HCT116 (cell line): ENCODE measurements around the gene SVIL. TPM values are rescaled to one million over a fixed set of nuclear protein-coding genes. Genes with fewer than 3 reads are reported as not detected.

Experiments used
- ATAC-seq: fragments of 200-7000 bp; cut with Tn5 transposase; 2 replicates; pipeline ENCODE4 v1.9.1; 2020; ENCODE audit warnings: mild to moderate bottlenecking, moderate library complexity
- BruUV-seq: library from RNA; stranded (reverse); fragments of 400-500 nt; replicated peaks from 2 replicates; lab custom pipeline; 2021; lab: Mats Ljungman, UMichigan
- CTCF ChIA-PET: fragments of 300-600 bp; sonication (Branson Sonifier 250); formaldehyde crosslinking; loops from one replicate; lab custom pipeline; 2021; ENCODE audit warnings: antibody characterized with exemption; lab: Charles Lee
- POLR2A ChIA-PET: fragments of 300-600, 350-600 bp; sonication (Branson Sonifier 250); formaldehyde crosslinking; loops from one replicate; lab custom pipeline; 2021; ENCODE audit warnings: antibody characterized with exemption; lab: Charles Lee
- RAD21 ChIA-PET, 2 experiments: fragments of 300-600 bp; sonication (Branson Sonifier 250); formaldehyde crosslinking; loops; one replicate each; lab custom pipeline; 2023; ENCODE audit warnings: low total read pairs in 2 of 2; ENCODE audit not compliant: uncharacterized antibody in 2 of 2, unreplicated experiment in 2 of 2, low non-redundant PET in 1 of 2; lab: Charles Lee
- DNase-seq: peaks from one replicate; pipeline ENCODE4 v3.0.0-alpha.2; 2010; ENCODE audit warnings: low read depth, low spot score
- H2AFZ ChIP-seq: fragments of 200-600 bp; shearing (Covaris generic), sonication (generic); 2 replicates; pipeline ENCODE4 v1.6.1; 2017; ENCODE audit warnings: low read depth, mixed run types, mixed read lengths, antibody characterized with exemption, low read length; ENCODE audit not compliant: poor library complexity, severe bottlenecking
- H3K27ac ChIP-seq: 2 replicates; pipeline ENCODE4 v1.5.1; 2012; ENCODE audit warnings: low read depth, low read length
- H3K27me3 ChIP-seq: fragments of 200-600 bp; sonication (generic); 2 replicates; pipeline ENCODE4 v1.6.1; 2016; ENCODE audit warnings: mixed run types, low read length, mixed read lengths; ENCODE audit not compliant: insufficient read depth
- H3K36me3 ChIP-seq, 2 experiments: fragments of 200-500 bp in 1 of 2; fragments of 200-600 bp in 1 of 2; sonication (Bioruptor generic) in 1 of 2; sonication (generic) in 1 of 2; 2 replicates each; pipeline versions ENCODE4 v1.5.1 to v1.6.1; 2014 to 2016; ENCODE audit warnings: low read length in 2 of 2, inconsistent platforms in 1 of 2, mixed read lengths in 1 of 2, mixed run types in 1 of 2; ENCODE audit not compliant: insufficient read depth in 2 of 2, control insufficient read depth in 1 of 2
- H3K4me1 ChIP-seq, 2 experiments: fragments of 200-600 bp in 1 of 2; sonication (generic) in 1 of 2; 2 replicates each; pipeline versions ENCODE4 v1.5.1 to v1.6.1; 2012 to 2017; ENCODE audit warnings: low read length in 2 of 2, inconsistent platforms in 1 of 2, mild to moderate bottlenecking in 1 of 2, mixed read lengths in 1 of 2, mixed run types in 1 of 2, moderate library complexity in 1 of 2; ENCODE audit not compliant: insufficient read depth in 2 of 2, control insufficient read depth in 1 of 2
- H3K4me2 ChIP-seq: fragments of 200-600 bp; sonication (generic); 2 replicates; pipeline ENCODE4 v1.6.1; 2017; ENCODE audit warnings: mixed run types, low read length, mixed read lengths
- H3K4me3 ChIP-seq, 2 experiments: fragments of 200-600 bp in 1 of 2; sonication (generic) in 1 of 2; replicated peaks in 1 of 2; 2 replicates each; pipeline ENCODE4 v1.5.1; 2011 to 2016; ENCODE audit warnings: low read length in 2 of 2, control low read depth in 1 of 2, low read depth in 1 of 2, mild to moderate bottlenecking in 1 of 2, mixed read lengths in 1 of 2, mixed run types in 1 of 2
- H3K79me2 ChIP-seq: fragments of 200-600 bp; sonication (generic); 2 replicates; pipeline ENCODE4 v1.6.1; 2017; ENCODE audit warnings: mild to moderate bottlenecking, mixed run types, low read length, moderate library complexity, mixed read lengths; ENCODE audit not compliant: insufficient read depth
- H3K9ac ChIP-seq: fragments of 200-600 bp; sonication (generic); 2 replicates; pipeline ENCODE4 v1.6.1; 2016; ENCODE audit warnings: low read length, mixed read lengths
- H3K9me2 ChIP-seq: fragments of 200-600 bp; sonication (generic), shearing (Covaris generic); 2 replicates; pipeline ENCODE4 v1.6.1; 2017; ENCODE audit warnings: mixed run types, mild to moderate bottlenecking, moderate library complexity; ENCODE audit not compliant: insufficient read depth
- H3K9me3 ChIP-seq, 2 experiments: fragments of 200-500 bp in 1 of 2; fragments of 200-600 bp in 1 of 2; sonication (Bioruptor generic) in 1 of 2; sonication (generic) in 1 of 2; 2 replicates each; pipeline ENCODE4 v1.6.1; 2014 to 2017; ENCODE audit warnings: low read length in 2 of 2, mixed read lengths in 2 of 2, inconsistent platforms in 1 of 2, low read depth in 1 of 2, mild to moderate bottlenecking in 1 of 2, mixed run types in 1 of 2, moderate library complexity in 1 of 2; ENCODE audit not compliant: control insufficient read depth in 1 of 2, insufficient read depth in 1 of 2
- H4K20me1 ChIP-seq: fragments of 200-600 bp; sonication (generic), shearing (Covaris generic); 2 replicates; pipeline ENCODE4 v1.6.1; 2017; ENCODE audit warnings: mixed run types, mild to moderate bottlenecking, moderate library complexity; ENCODE audit not compliant: insufficient read depth
- CBX3 ChIP-seq: IDR thresholded peaks from 2 replicates; pipeline ENCODE4 v1.6.1; 2012; ENCODE audit warnings: low read depth
- CEBPB ChIP-seq: IDR thresholded peaks from 2 replicates; pipeline ENCODE4 v1.6.1; 2012; ENCODE audit warnings: low read depth
- RAD21 ChIP-seq: IDR thresholded peaks from 2 replicates; pipeline ENCODE4 v1.6.1; 2012; ENCODE audit warnings: low read depth, mild to moderate bottlenecking
- ZNF274 ChIP-seq: fragments of 200-500 bp; sonication (Bioruptor generic); IDR thresholded peaks from 2 replicates; pipeline ENCODE4 v1.6.1; 2014; ENCODE audit warnings: mild to moderate bottlenecking, low read depth, low read length, inconsistent platforms
- intact Hi-C: fragments of 100-400 bp; cut with micrococcal nuclease; formaldehyde crosslinking; loops from 2 replicates; pipeline ENCODE4 v1.10.0; 2022
- total RNA-seq: library from RNA; stranded (reverse); gene quantifications from one replicate; pipeline ENCODE4 v1.2.1, GENCODE V29; 2021; ENCODE audit not compliant: unreplicated experiment
- TF ChIP-seq, protein P1 (sequence below): IDR thresholded peaks from 2 replicates; pipeline ENCODE4 v1.6.1; 2012
- TF ChIP-seq, protein P2 (sequence below), 3 experiments: fragments of 200-600 bp in 1 of 3; sonication (generic) in 1 of 3; IDR thresholded peaks in 2 of 3; conservative IDR thresholded peaks in 1 of 3; 2 replicates each; pipeline ENCODE4 v1.5.1; 2012 to 2017; ENCODE audit warnings: low read depth in 2 of 3, low read length in 2 of 3, antibody characterized with exemption in 1 of 3, borderline replicate concordance in 1 of 3, control low read depth in 1 of 3, mild to moderate bottlenecking in 1 of 3, mixed read lengths in 1 of 3, mixed run types in 1 of 3, moderate library complexity in 1 of 3; ENCODE audit not compliant: insufficient read depth in 1 of 3

SVIL gene
- total RNA-seq, 1 experiment from 2014 or later = 27.0 TPM

DNA sequence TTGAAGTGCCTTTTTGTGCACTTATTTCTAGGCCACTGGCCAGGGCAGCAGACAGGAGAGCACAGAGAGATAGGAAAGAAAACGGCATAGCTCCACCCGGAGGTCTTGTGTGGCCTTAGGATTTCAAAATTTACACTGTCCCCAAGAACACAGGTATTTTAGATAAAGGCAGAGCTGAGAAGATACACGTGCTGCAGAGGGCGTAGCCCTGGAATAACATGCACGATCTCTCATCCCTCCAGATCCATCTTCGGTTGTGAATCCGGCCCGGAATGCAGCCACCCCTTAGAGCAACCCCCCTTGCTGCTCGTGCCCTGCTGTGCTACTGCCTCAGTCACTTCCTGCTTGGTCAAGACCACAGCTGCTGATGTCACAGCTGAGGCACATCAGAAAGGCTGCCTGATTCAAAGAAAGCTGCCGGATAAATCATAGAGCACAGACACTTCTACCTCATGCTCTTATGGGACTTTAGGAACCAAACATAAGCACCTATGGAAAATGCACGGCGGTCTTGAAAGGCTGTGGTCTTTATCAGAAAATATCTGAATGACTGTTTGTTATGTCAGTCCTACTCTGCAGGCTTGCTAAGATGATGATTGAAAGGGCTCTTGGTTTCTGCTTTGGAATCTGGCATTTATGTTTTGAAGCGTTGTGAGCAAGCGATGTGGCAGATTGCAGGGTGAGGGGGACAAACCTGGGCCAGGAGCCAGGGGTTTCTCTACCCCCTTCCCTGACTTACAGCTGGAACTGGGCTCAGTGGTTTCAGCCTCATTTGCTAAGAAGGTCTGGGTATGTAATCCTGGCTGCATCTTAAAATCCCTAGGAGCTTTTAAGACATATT lies 152.0 kb downstream of the SVIL start:
- Histone ChIP-seq H3K4me2 (no peak overlapping the region), H3K27ac (no peak overlapping the region), H3K36me3 (peaks cover 0 to 9% of the 10 kb centered on the region in 2 experiments; a peak in 3 of 4 replicates), H3K4me1 (no peaks in the 10 kb centered on the region), H3K9me2 (no peaks in the 10 kb centered on the region), H2AFZ (no peak overlapping the region), H3K9ac (no peak overlapping the region), H3K9me3 (no peaks in the 10 kb centered on the region), H3K27me3 (no peaks in the 10 kb centered on the region), H4K20me1 (no peaks in the 10 kb centered on the region), H3K4me3 (no peak overlapping the region), H3K79me2 (no peaks in the 10 kb centered on the region)
- ATAC-seq (peak; percentile 67; the same call in 1 of the 2 replicates), DNase-seq (no peak)
- POLR2A ChIA-PET = no interaction called here
- CTCF ChIA-PET = interaction anchor here (0.9 to 2.2 kb wide), 4 partner anchors 14 to 244 kb away, joined by 3 to 7 read pairs (median 3); no protein-coding TSS in a partner anchor
- no TSS peak for BruUV-seq
- RAD21 ChIA-PET = no interaction called here
- intact Hi-C loops = no loop called here
- TF ChIP-seq, protein P1, sequence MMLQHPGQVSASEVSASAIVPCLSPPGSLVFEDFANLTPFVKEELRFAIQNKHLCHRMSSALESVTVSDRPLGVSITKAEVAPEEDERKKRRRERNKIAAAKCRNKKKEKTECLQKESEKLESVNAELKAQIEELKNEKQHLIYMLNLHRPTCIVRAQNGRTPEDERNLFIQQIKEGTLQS = no peak
- TF ChIP-seq ZNF274 (no peak), CBX3 (no peak), RAD21 (no peak), CEBPB (no peak)
- TF ChIP-seq, protein P2, sequence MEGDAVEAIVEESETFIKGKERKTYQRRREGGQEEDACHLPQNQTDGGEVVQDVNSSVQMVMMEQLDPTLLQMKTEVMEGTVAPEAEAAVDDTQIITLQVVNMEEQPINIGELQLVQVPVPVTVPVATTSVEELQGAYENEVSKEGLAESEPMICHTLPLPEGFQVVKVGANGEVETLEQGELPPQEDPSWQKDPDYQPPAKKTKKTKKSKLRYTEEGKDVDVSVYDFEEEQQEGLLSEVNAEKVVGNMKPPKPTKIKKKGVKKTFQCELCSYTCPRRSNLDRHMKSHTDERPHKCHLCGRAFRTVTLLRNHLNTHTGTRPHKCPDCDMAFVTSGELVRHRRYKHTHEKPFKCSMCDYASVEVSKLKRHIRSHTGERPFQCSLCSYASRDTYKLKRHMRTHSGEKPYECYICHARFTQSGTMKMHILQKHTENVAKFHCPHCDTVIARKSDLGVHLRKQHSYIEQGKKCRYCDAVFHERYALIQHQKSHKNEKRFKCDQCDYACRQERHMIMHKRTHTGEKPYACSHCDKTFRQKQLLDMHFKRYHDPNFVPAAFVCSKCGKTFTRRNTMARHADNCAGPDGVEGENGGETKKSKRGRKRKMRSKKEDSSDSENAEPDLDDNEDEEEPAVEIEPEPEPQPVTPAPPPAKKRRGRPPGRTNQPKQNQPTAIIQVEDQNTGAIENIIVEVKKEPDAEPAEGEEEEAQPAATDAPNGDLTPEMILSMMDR (IDR thresholded peaks at IDR 0.05 in 2 of 3, conservative IDR thresholded peaks at IDR 0.05 in 1 of 3; ENCODE audit: borderline replicate concordance in 1 of 3, insufficient read depth in 1 of 3, low read depth in 2 of 3, low read length in 2 of 3) = 0 out of 6 replicates have a peak, but pooled peaks of 1 of the 3 experiments have one; percentile 5
